Motor neuron (in vitro differentiated cells): ENCODE data around the gene TSPAN5. TPM values are rescaled to one million over a fixed set of nuclear protein-coding genes. Genes with fewer than 3 reads are reported as not detected.

ENCODE experiments used
- ATAC-seq, 8 experiments: fragments of 200-7000 bp; cut with Tn5 transposase; replicated peaks in 6 of 8; 2 replicates each; pipeline ENCODE4 v1.8.0; 2021; ENCODE audit warnings: mild to moderate bottlenecking in 8 of 8, moderate library complexity in 8 of 8
- H3K27ac ChIP-seq, 2 donors: fragments of 250-450 bp; sonication (Bioruptor Pico); 2 replicates each; pipeline ENCODE4 v1.9.0; 2021; ENCODE audit warnings: antibody characterized with exemption in 2 of 2, mild to moderate bottlenecking in 2 of 2, moderate library complexity in 1 of 2
- H3K4me1 ChIP-seq, 2 donors: fragments of 250-450 bp; sonication (Bioruptor Pico); replicated peaks in 1 of 2; 2 replicates each; pipeline ENCODE4 v1.6.1; 2021; ENCODE audit warnings: antibody characterized with exemption in 2 of 2, mild to moderate bottlenecking in 2 of 2, moderate library complexity in 1 of 2
- H3K4me3 ChIP-seq, 5 donors: fragments of 250-450 bp; sonication (Bioruptor Pico); 2 replicates each; pipeline ENCODE4 v1.9.0; 2021; ENCODE audit warnings: antibody characterized with exemption in 5 of 5, mild to moderate bottlenecking in 5 of 5, moderate library complexity in 4 of 5
- WGBS, 10 experiments: fragments of 450-650 bp; shearing (Covaris generic); methylation state at CpG; one replicate each; pipeline ENCODE4 v1.0.0; 2022; 5-methylcytosine and 5-hydroxymethylcytosine counted together
- in situ Hi-C, 9 experiments: fragments of 400-800 bp; cut with MboI; loops; one replicate each; pipeline ENCODE4 v1.15.0; 2021; ENCODE audit warnings: low sequenced_read_pairs in 9 of 9, low pct_unique_long_range_greater_than_20kb in 2 of 9; ENCODE audit not compliant: unreplicated experiment in 9 of 9
- total RNA-seq, 8 experiments: library from RNA; unstranded; fragments of 300-600 nt; gene quantifications; 2 replicates each; pipeline versions ENCODE4 v1.2.3 to v1.2.4, GENCODE V29; 2022

The TSPAN5 gene
- total RNA-seq, 8 experiments from 2014 or later: 1.6 to 70.1 (median 39.0) TPM

- in situ Hi-C loops: loop anchor here in 1 of 9 experiments (25.0 kb wide), 1 partner anchor 258 kb away; no protein-coding TSS in a partner anchor
- no peak for ATAC-seq
- Histone ChIP-seq H3K4me3 (no peak overlapping the region), H3K4me1 (peaks cover 6 to 11% of the 10 kb centered on the region in 2 donors), H3K27ac (no peak overlapping the region)
- WGBS, 10 experiments: 12 to 100% (median 83%) methylated on average over 1 to 5 of the region's 5 CpGs; no CpG with 5 or more reads in 1 of the 10 experiments
Observed at GRCh38 chr4:98653890-98654867, 4.2 kb downstream of the TSPAN5 start.

- in situ Hi-C loops: loop anchor here in 1 of 9 experiments (25.0 kb wide), 1 partner anchor 259 kb away; no protein-coding TSS in a partner anchor
- no peak overlapping the region for H3K4me3 ChIP-seq
Observed at GRCh38 chr4:98652996-98653395, 5.4 kb downstream of the TSPAN5 start.

GRCh38 chr4:98648602-98649001 lies 9.8 kb downstream of the TSPAN5 start:
- ATAC-seq: no peak
- in situ Hi-C loops: no loop called here
- no peak overlapping the region for H3K27ac ChIP-seq
- no peak overlapping the region for H3K4me3 ChIP-seq
- H3K4me1 ChIP-seq: no peaks in the 10 kb centered on the region
- 67 to 96% (median 88%) methylated on average over 2 to 5 of the region's 5 CpGs; no CpG with 5 or more reads in 1 of the 10 experiments for WGBS, 10 experiments

More at GRCh38 chr4:98652996-98653395, 5.4 kb downstream of the TSPAN5 start:
- 0 to 100% (median 80%) methylated on average over 1 to 2 of the region's 3 CpGs; no CpG with 5 or more reads in 3 of the 10 experiments for WGBS, 10 experiments
- peaks cover 6 to 11% of the 10 kb centered on the region in 2 donors for H3K4me1 ChIP-seq
- ATAC-seq: no peak
- no peak overlapping the region for H3K27ac ChIP-seq

- in situ Hi-C loops: no loop called here
- ATAC-seq: no peak
- WGBS, 10 experiments: 93 to 100% (median 97%) methylated on average over 3 of the region's 3 CpGs; no CpG with 5 or more reads in 1 of the 10 experiments
- no peak overlapping the region for H3K27ac ChIP-seq
- no peaks in the 10 kb centered on the region for H3K4me1 ChIP-seq
- H3K4me3 ChIP-seq: no peak overlapping the region
Observed at GRCh38 chr4:98646422-98646821, 12.0 kb downstream of the TSPAN5 start.

GRCh38 chr4:98645527-98645926 lies 12.9 kb downstream of the TSPAN5 start:
- no peaks in the 10 kb centered on the region for H3K4me1 ChIP-seq
- 91 to 100% (median 98%) methylated on average over 4 to 6 of the region's 6 CpGs; no CpG with 5 or more reads in 1 of the 10 experiments for WGBS, 10 experiments

GRCh38 chr4:98643755-98644154 lies 14.7 kb downstream of the TSPAN5 start:
- Histone ChIP-seq H3K4me3 (no peak overlapping the region), H3K4me1 (no peaks in the 10 kb centered on the region), H3K27ac (no peak overlapping the region)
- no peak for ATAC-seq
- WGBS, 10 experiments: 68 to 100% (median 95%) methylated on average over 1 to 2 of the region's 2 CpGs
- in situ Hi-C loops: no loop called here

More at GRCh38 chr4:98645527-98645926, 12.9 kb downstream of the TSPAN5 start:
- in situ Hi-C loops: no loop called here
- H3K4me3 ChIP-seq: no peak overlapping the region
- no peak for ATAC-seq
- no peak overlapping the region for H3K27ac ChIP-seq

GRCh38 chr4:98642991-98643426 lies 15.4 kb downstream of the TSPAN5 start:
- Histone ChIP-seq H3K4me1 (no peaks in the 10 kb centered on the region), H3K27ac (no peak overlapping the region), H3K4me3 (no peak overlapping the region)
- peak in 1 of 8 experiments; percentile 40 for ATAC-seq
- WGBS, 10 experiments: 33 to 100% (median 78%) methylated on average over 1 to 4 of the region's 4 CpGs; no CpG with 5 or more reads in 1 of the 10 experiments
- in situ Hi-C loops: no loop called here

- Histone ChIP-seq H3K27ac (no peak overlapping the region), H3K4me1 (no peaks in the 10 kb centered on the region), H3K4me3 (no peak overlapping the region)
- 82 to 100% (median 97%) methylated on average over 2 to 3 of the region's 3 CpGs for WGBS, 10 experiments
- ATAC-seq: no peak
- in situ Hi-C loops: no loop called here
Observed at GRCh38 chr4:98641906-98642668, 16.3 kb downstream of the TSPAN5 start.

GRCh38 chr4:98641376-98641775 lies 17.0 kb downstream of the TSPAN5 start:
- Histone ChIP-seq H3K4me1 (no peaks in the 10 kb centered on the region), H3K4me3 (no peak overlapping the region), H3K27ac (no peak overlapping the region)
- ATAC-seq: peak in 1 of 8 experiments; percentile 84
- WGBS, 10 experiments: 0 to 100% (median 84%) methylated on average over 2 to 5 of the region's 5 CpGs; no CpG with 5 or more reads in 4 of the 10 experiments
- in situ Hi-C loops: no loop called here

DNA sequence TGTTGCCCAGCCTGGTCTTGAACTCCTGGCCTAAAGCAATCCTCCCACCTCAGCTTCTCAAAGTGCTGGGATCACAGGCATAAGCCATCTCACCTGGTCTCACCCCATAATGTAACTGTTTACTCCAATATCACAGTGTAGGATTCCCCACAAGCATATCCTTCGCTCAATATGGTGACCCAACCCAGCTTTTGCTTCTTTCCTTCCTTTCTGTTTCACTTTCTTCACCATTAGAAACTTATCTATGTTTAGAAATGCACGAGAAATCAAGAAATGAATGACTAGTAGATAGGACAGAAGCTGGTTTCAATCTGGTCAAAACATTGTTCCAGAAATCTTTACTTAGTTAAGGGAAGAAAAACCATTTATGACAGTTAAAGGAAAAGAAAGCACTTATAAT lies 18.9 kb downstream of the TSPAN5 start:
- no peak overlapping the region for H3K4me3 ChIP-seq
- WGBS, 10 experiments: 37 to 100% (median 85%) methylated on average over 1 to 2 of the region's 2 CpGs
- in situ Hi-C loops: no loop called here
- peak in 2 of 8 experiments; percentile 59 to 82 for ATAC-seq
- no peaks in the 10 kb centered on the region for H3K4me1 ChIP-seq
- H3K27ac ChIP-seq: no peak overlapping the region

GRCh38 chr4:98639108-98639507 lies 19.3 kb downstream of the TSPAN5 start:
- no peak overlapping the region for H3K4me3 ChIP-seq
- no peak overlapping the region for H3K27ac ChIP-seq
- in situ Hi-C loops: no loop called here
- peak in 1 of 8 experiments; percentile 44 for ATAC-seq
- WGBS, 10 experiments: 50 to 100% (median 100%) methylated on average over 1 to 2 of the region's 2 CpGs; no CpG with 5 or more reads in 5 of the 10 experiments
- H3K4me1 ChIP-seq: no peaks in the 10 kb centered on the region

DNA sequence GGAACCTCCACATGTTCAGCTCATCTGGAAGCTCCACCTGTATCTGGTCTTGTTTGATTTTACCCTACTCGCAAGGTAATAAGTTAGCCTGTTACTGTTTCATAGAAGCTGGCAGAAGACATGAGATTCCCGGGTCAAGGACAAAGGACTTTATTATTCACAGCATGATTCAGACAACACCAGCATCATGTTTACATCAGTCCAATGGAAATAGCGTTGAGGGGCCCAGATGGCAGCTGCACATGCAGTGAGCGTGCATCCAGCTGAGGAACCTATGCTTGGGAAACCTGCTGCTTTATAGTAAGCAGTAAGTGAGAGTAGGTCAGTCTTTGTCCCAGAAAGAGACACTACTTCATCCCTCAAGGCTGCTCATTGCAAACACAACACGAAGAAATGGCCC lies 19.8 kb downstream of the TSPAN5 start:
- H3K27ac ChIP-seq: no peak overlapping the region
- H3K4me1 ChIP-seq: no peaks in the 10 kb centered on the region
- 0 to 100% (median 77%) methylated on average over 1 to 5 of the region's 5 CpGs; no CpG with 5 or more reads in 2 of the 10 experiments for WGBS, 10 experiments
- peak in 5 of 8 experiments; percentile 35 to 74 (median 38) for ATAC-seq
- H3K4me3 ChIP-seq: no peak overlapping the region
- in situ Hi-C loops: no loop called here
